Measurements from ENCODE around the gene CALD1.

DNA sequence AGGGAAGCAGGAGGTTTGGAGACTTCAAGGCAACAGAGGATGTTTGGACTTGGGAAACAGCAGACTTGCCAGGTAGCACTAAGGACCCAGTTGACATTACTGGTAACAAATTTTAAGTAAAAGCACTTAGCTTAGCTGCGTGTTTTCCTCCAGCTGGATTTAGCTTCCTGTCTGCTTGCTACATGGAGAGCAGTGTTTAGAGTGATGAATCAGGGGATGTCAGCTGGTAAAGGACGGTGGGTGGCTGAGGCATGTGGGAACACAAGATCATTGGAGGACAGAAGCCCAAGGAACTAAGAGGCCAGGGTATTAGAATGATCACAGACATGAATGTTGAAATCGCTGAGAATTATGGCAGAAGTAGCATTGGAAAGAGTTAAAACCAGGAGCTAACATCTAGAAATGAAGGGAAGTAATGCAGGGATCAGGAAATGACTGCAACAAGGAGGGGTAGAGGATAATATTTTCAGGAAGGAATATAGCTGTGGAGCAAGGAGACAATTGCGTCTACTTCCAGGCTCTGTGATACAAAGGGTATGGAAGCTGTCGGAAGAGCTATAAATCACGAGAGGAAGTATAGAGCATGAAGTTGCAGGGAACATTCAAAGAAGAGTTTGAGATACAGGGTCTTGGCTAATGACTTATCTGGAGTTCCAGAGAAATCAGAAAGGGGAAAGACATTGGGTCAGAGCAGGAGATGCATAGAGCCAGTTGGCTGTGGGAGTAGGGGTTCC, 34.4 kb downstream of the CALD1 start:
- TF ChIP-seq NFE2L1 (CRISPR knock-in tag; IDR thresholded peaks at IDR 0.05) (no peak), NR2C2 (CRISPR knock-in tag; IDR thresholded peaks at IDR 0.05) (no peak), TCF7 (CRISPR knock-in tag; IDR thresholded peaks at IDR 0.05; ENCODE audit: low read depth) (no peak)
- TF ChIP-seq, protein P1, sequence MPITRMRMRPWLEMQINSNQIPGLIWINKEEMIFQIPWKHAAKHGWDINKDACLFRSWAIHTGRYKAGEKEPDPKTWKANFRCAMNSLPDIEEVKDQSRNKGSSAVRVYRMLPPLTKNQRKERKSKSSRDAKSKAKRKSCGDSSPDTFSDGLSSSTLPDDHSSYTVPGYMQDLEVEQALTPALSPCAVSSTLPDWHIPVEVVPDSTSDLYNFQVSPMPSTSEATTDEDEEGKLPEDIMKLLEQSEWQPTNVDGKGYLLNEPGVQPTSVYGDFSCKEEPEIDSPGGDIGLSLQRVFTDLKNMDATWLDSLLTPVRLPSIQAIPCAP (CRISPR knock-in tag; IDR thresholded peaks at IDR 0.05): no peak
- TF ChIP-seq, protein P2, sequence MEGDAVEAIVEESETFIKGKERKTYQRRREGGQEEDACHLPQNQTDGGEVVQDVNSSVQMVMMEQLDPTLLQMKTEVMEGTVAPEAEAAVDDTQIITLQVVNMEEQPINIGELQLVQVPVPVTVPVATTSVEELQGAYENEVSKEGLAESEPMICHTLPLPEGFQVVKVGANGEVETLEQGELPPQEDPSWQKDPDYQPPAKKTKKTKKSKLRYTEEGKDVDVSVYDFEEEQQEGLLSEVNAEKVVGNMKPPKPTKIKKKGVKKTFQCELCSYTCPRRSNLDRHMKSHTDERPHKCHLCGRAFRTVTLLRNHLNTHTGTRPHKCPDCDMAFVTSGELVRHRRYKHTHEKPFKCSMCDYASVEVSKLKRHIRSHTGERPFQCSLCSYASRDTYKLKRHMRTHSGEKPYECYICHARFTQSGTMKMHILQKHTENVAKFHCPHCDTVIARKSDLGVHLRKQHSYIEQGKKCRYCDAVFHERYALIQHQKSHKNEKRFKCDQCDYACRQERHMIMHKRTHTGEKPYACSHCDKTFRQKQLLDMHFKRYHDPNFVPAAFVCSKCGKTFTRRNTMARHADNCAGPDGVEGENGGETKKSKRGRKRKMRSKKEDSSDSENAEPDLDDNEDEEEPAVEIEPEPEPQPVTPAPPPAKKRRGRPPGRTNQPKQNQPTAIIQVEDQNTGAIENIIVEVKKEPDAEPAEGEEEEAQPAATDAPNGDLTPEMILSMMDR (IDR thresholded peaks at IDR 0.05): no peak
- TF ChIP-seq, protein P3, sequence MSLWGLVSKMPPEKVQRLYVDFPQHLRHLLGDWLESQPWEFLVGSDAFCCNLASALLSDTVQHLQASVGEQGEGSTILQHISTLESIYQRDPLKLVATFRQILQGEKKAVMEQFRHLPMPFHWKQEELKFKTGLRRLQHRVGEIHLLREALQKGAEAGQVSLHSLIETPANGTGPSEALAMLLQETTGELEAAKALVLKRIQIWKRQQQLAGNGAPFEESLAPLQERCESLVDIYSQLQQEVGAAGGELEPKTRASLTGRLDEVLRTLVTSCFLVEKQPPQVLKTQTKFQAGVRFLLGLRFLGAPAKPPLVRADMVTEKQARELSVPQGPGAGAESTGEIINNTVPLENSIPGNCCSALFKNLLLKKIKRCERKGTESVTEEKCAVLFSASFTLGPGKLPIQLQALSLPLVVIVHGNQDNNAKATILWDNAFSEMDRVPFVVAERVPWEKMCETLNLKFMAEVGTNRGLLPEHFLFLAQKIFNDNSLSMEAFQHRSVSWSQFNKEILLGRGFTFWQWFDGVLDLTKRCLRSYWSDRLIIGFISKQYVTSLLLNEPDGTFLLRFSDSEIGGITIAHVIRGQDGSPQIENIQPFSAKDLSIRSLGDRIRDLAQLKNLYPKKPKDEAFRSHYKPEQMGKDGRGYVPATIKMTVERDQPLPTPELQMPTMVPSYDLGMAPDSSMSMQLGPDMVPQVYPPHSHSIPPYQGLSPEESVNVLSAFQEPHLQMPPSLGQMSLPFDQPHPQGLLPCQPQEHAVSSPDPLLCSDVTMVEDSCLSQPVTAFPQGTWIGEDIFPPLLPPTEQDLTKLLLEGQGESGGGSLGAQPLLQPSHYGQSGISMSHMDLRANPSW (CRISPR knock-in tag; conservative IDR thresholded peaks at IDR 0.05; ENCODE audit: low read depth): no peak
- TF ChIP-seq, protein P4, sequence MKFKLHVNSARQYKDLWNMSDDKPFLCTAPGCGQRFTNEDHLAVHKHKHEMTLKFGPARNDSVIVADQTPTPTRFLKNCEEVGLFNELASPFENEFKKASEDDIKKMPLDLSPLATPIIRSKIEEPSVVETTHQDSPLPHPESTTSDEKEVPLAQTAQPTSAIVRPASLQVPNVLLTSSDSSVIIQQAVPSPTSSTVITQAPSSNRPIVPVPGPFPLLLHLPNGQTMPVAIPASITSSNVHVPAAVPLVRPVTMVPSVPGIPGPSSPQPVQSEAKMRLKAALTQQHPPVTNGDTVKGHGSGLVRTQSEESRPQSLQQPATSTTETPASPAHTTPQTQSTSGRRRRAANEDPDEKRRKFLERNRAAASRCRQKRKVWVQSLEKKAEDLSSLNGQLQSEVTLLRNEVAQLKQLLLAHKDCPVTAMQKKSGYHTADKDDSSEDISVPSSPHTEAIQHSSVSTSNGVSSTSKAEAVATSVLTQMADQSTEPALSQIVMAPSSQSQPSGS (CRISPR knock-in tag; IDR thresholded peaks at IDR 0.05; ENCODE audit: borderline replicate concordance, low read depth): no peak
- TF ChIP-seq, protein P5, sequence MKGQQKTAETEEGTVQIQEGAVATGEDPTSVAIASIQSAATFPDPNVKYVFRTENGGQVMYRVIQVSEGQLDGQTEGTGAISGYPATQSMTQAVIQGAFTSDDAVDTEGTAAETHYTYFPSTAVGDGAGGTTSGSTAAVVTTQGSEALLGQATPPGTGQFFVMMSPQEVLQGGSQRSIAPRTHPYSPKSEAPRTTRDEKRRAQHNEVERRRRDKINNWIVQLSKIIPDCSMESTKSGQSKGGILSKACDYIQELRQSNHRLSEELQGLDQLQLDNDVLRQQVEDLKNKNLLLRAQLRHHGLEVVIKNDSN (CRISPR knock-in tag; IDR thresholded peaks at IDR 0.05): no peak
- TF ChIP-seq, protein P6, sequence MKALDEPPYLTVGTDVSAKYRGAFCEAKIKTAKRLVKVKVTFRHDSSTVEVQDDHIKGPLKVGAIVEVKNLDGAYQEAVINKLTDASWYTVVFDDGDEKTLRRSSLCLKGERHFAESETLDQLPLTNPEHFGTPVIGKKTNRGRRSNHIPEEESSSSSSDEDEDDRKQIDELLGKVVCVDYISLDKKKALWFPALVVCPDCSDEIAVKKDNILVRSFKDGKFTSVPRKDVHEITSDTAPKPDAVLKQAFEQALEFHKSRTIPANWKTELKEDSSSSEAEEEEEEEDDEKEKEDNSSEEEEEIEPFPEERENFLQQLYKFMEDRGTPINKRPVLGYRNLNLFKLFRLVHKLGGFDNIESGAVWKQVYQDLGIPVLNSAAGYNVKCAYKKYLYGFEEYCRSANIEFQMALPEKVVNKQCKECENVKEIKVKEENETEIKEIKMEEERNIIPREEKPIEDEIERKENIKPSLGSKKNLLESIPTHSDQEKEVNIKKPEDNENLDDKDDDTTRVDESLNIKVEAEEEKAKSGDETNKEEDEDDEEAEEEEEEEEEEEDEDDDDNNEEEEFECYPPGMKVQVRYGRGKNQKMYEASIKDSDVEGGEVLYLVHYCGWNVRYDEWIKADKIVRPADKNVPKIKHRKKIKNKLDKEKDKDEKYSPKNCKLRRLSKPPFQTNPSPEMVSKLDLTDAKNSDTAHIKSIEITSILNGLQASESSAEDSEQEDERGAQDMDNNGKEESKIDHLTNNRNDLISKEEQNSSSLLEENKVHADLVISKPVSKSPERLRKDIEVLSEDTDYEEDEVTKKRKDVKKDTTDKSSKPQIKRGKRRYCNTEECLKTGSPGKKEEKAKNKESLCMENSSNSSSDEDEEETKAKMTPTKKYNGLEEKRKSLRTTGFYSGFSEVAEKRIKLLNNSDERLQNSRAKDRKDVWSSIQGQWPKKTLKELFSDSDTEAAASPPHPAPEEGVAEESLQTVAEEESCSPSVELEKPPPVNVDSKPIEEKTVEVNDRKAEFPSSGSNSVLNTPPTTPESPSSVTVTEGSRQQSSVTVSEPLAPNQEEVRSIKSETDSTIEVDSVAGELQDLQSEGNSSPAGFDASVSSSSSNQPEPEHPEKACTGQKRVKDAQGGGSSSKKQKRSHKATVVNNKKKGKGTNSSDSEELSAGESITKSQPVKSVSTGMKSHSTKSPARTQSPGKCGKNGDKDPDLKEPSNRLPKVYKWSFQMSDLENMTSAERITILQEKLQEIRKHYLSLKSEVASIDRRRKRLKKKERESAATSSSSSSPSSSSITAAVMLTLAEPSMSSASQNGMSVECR (CRISPR knock-in tag; IDR thresholded peaks at IDR 0.05; ENCODE audit: borderline replicate concordance): no peak

All from WTC11 (cell line).